ENCODE measurements around the gene ZCCHC10.
A peak's percentile ranks its signal among the peaks of the same experiment; 100 is the strongest.
"Not testable (repeated sequence)": the region's sequence is repeated elsewhere in the genome, so short reads cannot be mapped to it uniquely, and the experiment has no call there.

ZCCHC10 gene

GRCh38 chr5:133029416-133029815 is 3.1 kb upstream of the ZCCHC10 start:
- ATAC-seq = no peak
- TF ChIP-seq ESRRG (CRISPR knock-in tag; IDR thresholded peaks at IDR 0.05) (no peak), CREB5 (CRISPR knock-in tag; IDR thresholded peaks at IDR 0.05; ENCODE audit: low read depth) (no peak), ARNTL (CRISPR knock-in tag; IDR thresholded peaks at IDR 0.05; ENCODE audit: borderline replicate concordance, low read depth) (no peak), GLIS3 (CRISPR knock-in tag; IDR thresholded peaks at IDR 0.05) (no peak), ZC3H10 (CRISPR knock-in tag; IDR thresholded peaks at IDR 0.05) (no peak), ZNF8 (CRISPR knock-in tag; IDR thresholded peaks at IDR 0.05) (no peak), BACH2 (CRISPR knock-in tag; IDR thresholded peaks at IDR 0.05; ENCODE audit: borderline replicate concordance) (no peak)
- TF ChIP-seq, protein P1, sequence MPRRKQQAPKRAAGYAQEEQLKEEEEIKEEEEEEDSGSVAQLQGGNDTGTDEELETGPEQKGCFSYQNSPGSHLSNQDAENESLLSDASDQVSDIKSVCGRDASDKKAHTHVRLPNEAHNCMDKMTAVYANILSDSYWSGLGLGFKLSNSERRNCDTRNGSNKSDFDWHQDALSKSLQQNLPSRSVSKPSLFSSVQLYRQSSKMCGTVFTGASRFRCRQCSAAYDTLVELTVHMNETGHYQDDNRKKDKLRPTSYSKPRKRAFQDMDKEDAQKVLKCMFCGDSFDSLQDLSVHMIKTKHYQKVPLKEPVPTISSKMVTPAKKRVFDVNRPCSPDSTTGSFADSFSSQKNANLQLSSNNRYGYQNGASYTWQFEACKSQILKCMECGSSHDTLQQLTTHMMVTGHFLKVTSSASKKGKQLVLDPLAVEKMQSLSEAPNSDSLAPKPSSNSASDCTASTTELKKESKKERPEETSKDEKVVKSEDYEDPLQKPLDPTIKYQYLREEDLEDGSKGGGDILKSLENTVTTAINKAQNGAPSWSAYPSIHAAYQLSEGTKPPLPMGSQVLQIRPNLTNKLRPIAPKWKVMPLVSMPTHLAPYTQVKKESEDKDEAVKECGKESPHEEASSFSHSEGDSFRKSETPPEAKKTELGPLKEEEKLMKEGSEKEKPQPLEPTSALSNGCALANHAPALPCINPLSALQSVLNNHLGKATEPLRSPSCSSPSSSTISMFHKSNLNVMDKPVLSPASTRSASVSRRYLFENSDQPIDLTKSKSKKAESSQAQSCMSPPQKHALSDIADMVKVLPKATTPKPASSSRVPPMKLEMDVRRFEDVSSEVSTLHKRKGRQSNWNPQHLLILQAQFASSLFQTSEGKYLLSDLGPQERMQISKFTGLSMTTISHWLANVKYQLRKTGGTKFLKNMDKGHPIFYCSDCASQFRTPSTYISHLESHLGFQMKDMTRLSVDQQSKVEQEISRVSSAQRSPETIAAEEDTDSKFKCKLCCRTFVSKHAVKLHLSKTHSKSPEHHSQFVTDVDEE (CRISPR knock-in tag; IDR thresholded peaks at IDR 0.05) = no peak

DNA sequence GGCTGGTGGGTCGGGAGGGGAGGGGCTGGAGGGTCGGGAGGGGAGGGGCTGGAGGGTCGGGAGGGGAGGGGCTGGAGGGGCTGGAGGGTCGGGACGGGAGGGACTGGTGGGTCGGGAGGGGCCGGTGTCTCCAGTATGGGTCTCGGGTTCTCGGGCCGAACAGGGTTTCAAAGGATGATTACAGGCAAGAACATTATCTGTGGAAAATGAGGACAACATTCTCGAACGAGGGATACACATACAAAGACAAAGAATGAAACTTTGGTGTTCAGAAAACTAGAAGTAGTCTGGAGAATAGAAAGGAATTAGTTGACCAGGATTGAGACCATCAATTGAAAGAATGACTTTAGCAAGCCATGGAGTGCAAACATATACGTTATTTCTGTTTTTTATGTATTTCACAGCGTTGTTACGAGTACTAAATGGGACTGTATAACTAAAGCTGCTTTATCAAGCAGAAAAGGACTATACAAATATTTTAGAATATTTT is 360 bp upstream of the ZCCHC10 start:
- peak; percentile 63 for ATAC-seq
- TF ChIP-seq CSDC2 (CRISPR knock-in tag; IDR thresholded peaks at IDR 0.05) = no peak
- TF ChIP-seq, protein P2, sequence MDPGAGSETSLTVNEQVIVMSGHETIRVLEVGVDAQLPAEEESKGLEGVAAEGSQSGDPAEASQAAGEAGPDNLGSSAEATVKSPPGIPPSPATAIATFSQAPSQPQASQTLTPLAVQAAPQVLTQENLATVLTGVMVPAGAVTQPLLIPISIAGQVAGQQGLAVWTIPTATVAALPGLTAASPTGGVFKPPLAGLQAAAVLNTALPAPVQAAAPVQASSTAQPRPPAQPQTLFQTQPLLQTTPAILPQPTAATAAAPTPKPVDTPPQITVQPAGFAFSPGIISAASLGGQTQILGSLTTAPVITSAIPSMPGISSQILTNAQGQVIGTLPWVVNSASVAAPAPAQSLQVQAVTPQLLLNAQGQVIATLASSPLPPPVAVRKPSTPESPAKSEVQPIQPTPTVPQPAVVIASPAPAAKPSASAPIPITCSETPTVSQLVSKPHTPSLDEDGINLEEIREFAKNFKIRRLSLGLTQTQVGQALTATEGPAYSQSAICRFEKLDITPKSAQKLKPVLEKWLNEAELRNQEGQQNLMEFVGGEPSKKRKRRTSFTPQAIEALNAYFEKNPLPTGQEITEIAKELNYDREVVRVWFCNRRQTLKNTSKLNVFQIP (CRISPR knock-in tag; IDR thresholded peaks at IDR 0.05; ENCODE audit: borderline replicate concordance, low read depth) = no peak
- TF ChIP-seq ZNF8 (CRISPR knock-in tag; IDR thresholded peaks at IDR 0.05) = no peak
- no peak for TF ChIP-seq ZFP30 (CRISPR knock-in tag; IDR thresholded peaks at IDR 0.05)
- TF ChIP-seq ISL1 (CRISPR knock-in tag; IDR thresholded peaks at IDR 0.05) = no peak
- no peak for TF ChIP-seq RARB (CRISPR knock-in tag; IDR thresholded peaks at IDR 0.05)
- TF ChIP-seq, protein P3, sequence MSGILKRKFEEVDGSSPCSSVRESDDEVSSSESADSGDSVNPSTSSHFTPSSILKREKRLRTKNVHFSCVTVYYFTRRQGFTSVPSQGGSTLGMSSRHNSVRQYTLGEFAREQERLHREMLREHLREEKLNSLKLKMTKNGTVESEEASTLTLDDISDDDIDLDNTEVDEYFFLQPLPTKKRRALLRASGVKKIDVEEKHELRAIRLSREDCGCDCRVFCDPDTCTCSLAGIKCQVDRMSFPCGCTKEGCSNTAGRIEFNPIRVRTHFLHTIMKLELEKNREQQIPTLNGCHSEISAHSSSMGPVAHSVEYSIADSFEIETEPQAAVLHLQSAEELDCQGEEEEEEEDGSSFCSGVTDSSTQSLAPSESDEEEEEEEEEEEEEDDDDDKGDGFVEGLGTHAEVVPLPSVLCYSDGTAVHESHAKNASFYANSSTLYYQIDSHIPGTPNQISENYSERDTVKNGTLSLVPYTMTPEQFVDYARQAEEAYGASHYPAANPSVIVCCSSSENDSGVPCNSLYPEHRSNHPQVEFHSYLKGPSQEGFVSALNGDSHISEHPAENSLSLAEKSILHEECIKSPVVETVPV (CRISPR knock-in tag; IDR thresholded peaks at IDR 0.05) = no peak
- no peak for TF ChIP-seq ESRRG (CRISPR knock-in tag; IDR thresholded peaks at IDR 0.05)
- TF ChIP-seq TOX (CRISPR knock-in tag; IDR thresholded peaks at IDR 0.05; ENCODE audit: borderline replicate concordance) = no peak
- TF ChIP-seq PPARA (CRISPR knock-in tag; IDR thresholded peaks at IDR 0.05; ENCODE audit: borderline replicate concordance) = no peak
- TF ChIP-seq ZNF70 (CRISPR knock-in tag; IDR thresholded peaks at IDR 0.05) = no peak
- TF ChIP-seq BACH2 (CRISPR knock-in tag; IDR thresholded peaks at IDR 0.05; ENCODE audit: borderline replicate concordance) = no peak
- TF ChIP-seq, protein P1 (CRISPR knock-in tag; IDR thresholded peaks at IDR 0.05) = no peak
- TF ChIP-seq OSR1 (CRISPR knock-in tag; IDR thresholded peaks at IDR 0.05) = no peak
- no peak for TF ChIP-seq SNAI2 (CRISPR knock-in tag; IDR thresholded peaks at IDR 0.05)
- TF ChIP-seq ZFP3 (CRISPR knock-in tag; IDR thresholded peaks at IDR 0.05) = no peak

DNA sequence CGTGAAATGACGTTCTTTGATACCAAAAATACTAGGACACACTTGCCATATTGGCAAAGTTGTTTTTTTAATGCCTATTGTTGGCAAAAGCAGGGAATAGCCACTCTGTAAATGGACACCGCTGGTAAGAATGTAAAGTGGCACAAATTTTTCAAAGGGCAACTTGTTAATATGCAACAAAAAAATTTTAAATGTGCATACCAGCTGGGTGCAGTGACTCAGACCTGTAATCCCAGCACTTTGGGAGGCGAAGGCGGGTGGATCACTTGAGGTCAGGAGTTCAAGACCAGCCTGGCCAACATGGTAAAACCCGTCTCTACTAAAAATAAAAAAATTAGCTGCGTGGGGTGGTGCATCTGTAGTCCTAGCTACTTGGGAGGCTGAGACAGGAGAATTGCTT is 6.9 kb downstream of the ZCCHC10 start:
- not testable (repeated sequence) for ATAC-seq

Data from SK-N-SH treated with all-trans-retinoic acid at 6 μM for 48 hours (cell line).